Esophagus muscularis mucosa (tissue), 4 donors: ENCODE measurements around the gene TANC1. TPM values are rescaled to one million over a fixed set of nuclear protein-coding genes. Genes with fewer than 3 reads are reported as not detected.

Source experiments
- DNase-seq: peaks from one replicate; pipeline ENCODE4 v3.0.0-alpha.2; 2017; ENCODE audit errors: extremely low spot score
- H3K27ac ChIP-seq, 4 donors: fragments of 200-600 bp; sonication (generic); replicated peaks in 1 of 4; 1 replicate in 3 of 4; 2 replicates in 1 of 4; pipeline ENCODE4 v1.5.1; 2016 to 2019; ENCODE audit warnings: mild to moderate bottlenecking in 1 of 4
- H3K27me3 ChIP-seq, 4 donors: fragments of 200-600 bp; sonication (generic); one replicate each; pipeline versions ENCODE4 v1.5.1 to v1.6.0; 2016 to 2019
- H3K36me3 ChIP-seq, 4 donors: fragments of 200-600 bp; sonication (generic); one replicate each; pipeline ENCODE4 v1.5.1; 2016 to 2019
- H3K4me1 ChIP-seq, 4 donors: fragments of 200-600 bp; sonication (generic); one replicate each; pipeline ENCODE4 v1.5.1; 2016 to 2019
- H3K4me3 ChIP-seq, 4 donors: fragments of 200-600 bp; sonication (generic); 1 replicate in 2 of 4; 2 replicates in 2 of 4; pipeline ENCODE4 v1.5.1; 2016 to 2019; ENCODE audit warnings: mild to moderate bottlenecking in 4 of 4, moderate library complexity in 1 of 4
- H3K9me3 ChIP-seq, 4 donors: fragments of 200-600 bp; sonication (generic); 1 replicate in 3 of 4; 2 replicates in 1 of 4; pipeline ENCODE4 v1.5.1; 2016 to 2019
- CTCF ChIP-seq, 3 experiments: fragments of 200-600 bp in 2 of 3; fragments of 450-650 bp in 1 of 3; sonication (generic) in 2 of 3; IDR thresholded peaks; one replicate each; pipeline ENCODE4 v1.5.1; 2017 to 2019; ENCODE audit warnings: antibody characterized with exemption in 3 of 3, mild to moderate bottlenecking in 2 of 3, moderate library complexity in 1 of 3
- EP300 ChIP-seq: sonication (generic); formaldehyde crosslinking; IDR thresholded peaks from one replicate; pipeline ENCODE4 v1.6.1; 2017; ENCODE audit warnings: antibody characterized with exemption
- POLR2A ChIP-seq: fragments of 450-650 bp; IDR thresholded peaks from one replicate; pipeline ENCODE4 v1.6.1; 2017; ENCODE audit warnings: antibody characterized with exemption, moderate library complexity, mild to moderate bottlenecking, low read depth
- POLR2AphosphoS5 ChIP-seq, 2 donors: sonication (generic); formaldehyde crosslinking; IDR thresholded peaks; one replicate each; pipeline ENCODE4 v1.6.1; 2017; ENCODE audit warnings: antibody characterized with exemption in 2 of 2
- WGBS: methylation state at CpG from one replicate; pipeline ENCODE4 v1.1.5; 2018; 5-methylcytosine and 5-hydroxymethylcytosine counted together
- intact Hi-C: fragments of 100-400 bp; cut with DNase I; formaldehyde crosslinking; loops from one replicate; pipeline ENCODE4 v1.15.1; 2023
- total RNA-seq, 4 donors: library from RNA; depleted of rRNA; stranded (reverse); fragments of >200 nt; gene quantifications; one replicate each; pipeline versions ENCODE4 v1.1.0 to v1.2.1, GENCODE V29; 2016

Gene TANC1
- total RNA-seq, 4 donors from 2014 or later: 34.3 to 54.0 (median 52.9) TPM

- 91% methylated on average over 13 of the region's 13 CpGs for WGBS
- Histone ChIP-seq H3K9me3 (no peaks in the 10 kb centered on the region), H3K27ac (peak overlapping the region in 2 of 4 donors; percentile 50 to 61), H3K36me3 (peaks cover 0 to 8% (median 4%) of the 10 kb centered on the region in 4 donors), H3K4me1 (peaks cover 31 to 42% (median 38%) of the 10 kb centered on the region in 4 donors), H3K27me3 (no peaks in the 10 kb centered on the region), H3K4me3 (no peak overlapping the region)
- intact Hi-C loops: no loop called here
- DNase-seq: no peak
- no peak for TF ChIP-seq POLR2AphosphoS5 (IDR thresholded peaks at IDR 0.05)
Observed at GRCh38 chr2:159003555-159003954, 35.1 kb downstream of the TANC1 start.

- Histone ChIP-seq H3K27ac (no peak overlapping the region), H3K4me3 (no peak overlapping the region), H3K27me3 (no peaks in the 10 kb centered on the region), H3K9me3 (no peaks in the 10 kb centered on the region), H3K4me1 (peaks cover 23 to 30% (median 27%) of the 10 kb centered on the region in 4 donors), H3K36me3 (peaks cover 0 to 8% (median 4%) of the 10 kb centered on the region in 4 donors)
- no peak for DNase-seq
- 98% methylated on average over 5 of the region's 6 CpGs for WGBS
- no peak for TF ChIP-seq POLR2A
- no peak for TF ChIP-seq EP300
- TF ChIP-seq POLR2AphosphoS5 (IDR thresholded peaks at IDR 0.05): no peak
- TF ChIP-seq CTCF (IDR thresholded peaks at IDR 0.05): no peak
- intact Hi-C loops: no loop called here
Observed at GRCh38 chr2:159004849-159005248, 36.4 kb downstream of the TANC1 start.

GRCh38 chr2:159009940-159010339, 41.5 kb downstream of the TANC1 start:
- no peak for TF ChIP-seq CTCF (IDR thresholded peaks at IDR 0.05)
- TF ChIP-seq EP300: no peak
- no peak for TF ChIP-seq POLR2A
- no peak for TF ChIP-seq POLR2AphosphoS5 (IDR thresholded peaks at IDR 0.05)
- H3K36me3 ChIP-seq: peaks cover 0 to 5% (median under 1%) of the 10 kb centered on the region in 4 donors
- no peaks in the 10 kb centered on the region for H3K27me3 ChIP-seq
- no peak overlapping the region for H3K27ac ChIP-seq
- H3K4me3 ChIP-seq: no peak overlapping the region
- H3K9me3 ChIP-seq: no peaks in the 10 kb centered on the region
- intact Hi-C loops: no loop called here
- DNase-seq: no peak
- H3K4me1 ChIP-seq: peaks cover 19 to 36% (median 27%) of the 10 kb centered on the region in 4 donors
- 92% methylated on average over 1 of the region's 1 CpG for WGBS

GRCh38 chr2:159010340-159010739, 41.9 kb downstream of the TANC1 start:
- no peak for TF ChIP-seq EP300
- no peak for TF ChIP-seq CTCF (IDR thresholded peaks at IDR 0.05)
- TF ChIP-seq POLR2A: no peak
- no peak for TF ChIP-seq POLR2AphosphoS5 (IDR thresholded peaks at IDR 0.05)
- H3K9me3 ChIP-seq: peaks cover 0 to 3% (median under 1%) of the 10 kb centered on the region in 4 donors
- H3K27me3 ChIP-seq: no peaks in the 10 kb centered on the region
- peaks cover 0 to 5% (median 0%) of the 10 kb centered on the region in 4 donors for H3K36me3 ChIP-seq
- no peak overlapping the region for H3K4me3 ChIP-seq
- intact Hi-C loops: no loop called here
- H3K4me1 ChIP-seq: peaks cover 19 to 36% (median 27%) of the 10 kb centered on the region in 4 donors
- DNase-seq: no peak
- H3K27ac ChIP-seq: no peak overlapping the region
- WGBS: 42% methylated on average over 5 of the region's 5 CpGs

- intact Hi-C loops: no loop called here
- Histone ChIP-seq H3K4me1 (peaks cover 19 to 36% (median 27%) of the 10 kb centered on the region in 4 donors), H3K27ac (no peak overlapping the region), H3K36me3 (peaks cover 0 to 5% (median 0%) of the 10 kb centered on the region in 4 donors), H3K27me3 (no peaks in the 10 kb centered on the region), H3K9me3 (peaks cover 0 to 9% (median 6%) of the 10 kb centered on the region in 4 donors), H3K4me3 (no peak overlapping the region)
- no peak for DNase-seq
- TF ChIP-seq POLR2A (no peak), EP300 (no peak)
Observed at GRCh38 chr2:159010963-159011362, 42.5 kb downstream of the TANC1 start.

GRCh38 chr2:159012142-159012541, 43.7 kb downstream of the TANC1 start:
- Histone ChIP-seq H3K9me3 (peaks cover 0 to 12% (median 7%) of the 10 kb centered on the region in 4 donors), H3K4me1 (peaks cover 19 to 40% (median 32%) of the 10 kb centered on the region in 4 donors), H3K4me3 (no peak overlapping the region), H3K27me3 (no peaks in the 10 kb centered on the region), H3K27ac (peak overlapping the region in 2 of 4 donors; percentile 24 to 30), H3K36me3 (peaks cover 0 to 5% (median 0%) of the 10 kb centered on the region in 4 donors)
- 34% methylated on average over 4 of the region's 4 CpGs for WGBS
- no peak for DNase-seq
- TF ChIP-seq CTCF (IDR thresholded peaks at IDR 0.05) (no peak), POLR2A (no peak), EP300 (no peak), POLR2AphosphoS5 (IDR thresholded peaks at IDR 0.05) (no peak)
- intact Hi-C loops: no loop called here
